Skin of body (tissue), 2 donors: ENCODE data around the gene CYB5A. TPM values are rescaled to one million over a fixed set of nuclear protein-coding genes. Genes with fewer than 3 reads are reported as not detected.
"Not testable (repeated sequence)": the region's sequence is repeated elsewhere in the genome, so short reads cannot be mapped to it uniquely, and the experiment has no call there.

Source experiments
- DNase-seq: peaks from one replicate; lab custom pipeline; 2025; lab: John Stamatoyannopoulos, UW
- total RNA-seq: library from RNA; depleted of rRNA; stranded (reverse); fragments of >200 nt; gene quantifications from one replicate; pipeline ENCODE4 v1.2.3, GENCODE V29; 2014

Gene CYB5A
- total RNA-seq, 1 donor from 2014 or later: 82.0 TPM

DNA sequence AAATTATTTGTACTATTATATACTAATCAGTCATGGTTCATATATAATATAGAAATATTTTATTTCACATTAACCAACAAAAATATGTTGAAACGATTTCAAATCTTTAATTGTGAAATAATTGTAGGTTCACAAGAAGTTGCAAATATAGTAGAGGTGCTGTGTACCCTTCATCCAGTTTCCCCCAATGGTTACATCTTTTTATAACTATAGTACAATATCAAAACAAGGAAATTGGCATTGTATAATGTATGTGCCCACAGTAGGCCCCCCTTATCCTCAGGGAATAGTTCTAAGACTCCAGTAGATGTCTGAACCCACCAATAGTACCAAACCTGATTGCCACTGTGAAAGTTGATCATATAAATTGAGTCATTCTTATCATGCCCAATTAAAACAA, 7.4 kb upstream of the CYB5A start:
- DNase-seq: no peak

DNA sequence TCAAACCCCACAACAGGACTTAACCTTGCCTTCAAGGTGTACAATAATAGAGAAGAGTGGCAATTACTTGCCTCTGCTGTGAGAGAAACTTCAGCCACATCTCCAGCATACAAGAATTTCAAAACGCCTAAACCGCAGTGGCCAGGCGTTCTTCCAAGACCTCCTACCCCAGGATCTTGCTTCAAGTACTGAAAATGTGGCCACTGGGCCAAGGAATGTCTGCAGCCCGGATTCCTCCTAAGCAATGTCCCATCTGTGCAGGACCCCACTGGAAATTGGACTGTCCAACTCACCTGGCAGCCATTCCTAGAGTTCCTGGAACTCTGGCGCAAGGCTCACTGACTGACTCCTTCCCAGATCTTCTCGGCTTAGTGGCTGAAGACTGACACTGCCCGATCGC, 2.8 kb upstream of the CYB5A start:
- DNase-seq: no peak

DNA sequence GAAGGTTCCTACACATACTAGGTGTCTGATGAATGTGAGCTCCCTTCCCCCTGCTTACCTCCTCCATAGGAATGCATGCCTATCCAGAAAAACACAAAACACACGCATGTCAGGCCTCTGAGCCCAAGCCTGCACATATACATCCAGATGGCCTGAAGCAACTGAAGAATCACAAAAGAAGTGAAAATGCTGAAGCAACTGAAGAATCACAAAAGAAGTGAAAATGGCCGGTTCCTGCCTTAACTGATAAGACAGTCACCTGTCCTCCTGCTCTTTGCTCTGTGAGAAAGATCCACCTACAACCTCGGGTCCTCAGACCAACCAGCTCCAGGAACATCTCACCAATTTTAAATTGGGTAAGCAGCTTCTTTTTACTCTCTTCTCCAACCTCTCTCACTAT, 1.2 kb upstream of the CYB5A start:
- not testable (repeated sequence) for DNase-seq

- no peak for DNase-seq
Measured at GRCh38 chr18:74292541-74292858, 737 bp upstream of the CYB5A start.

GRCh38 chr18:74291472-74291770, 342 bp downstream of the CYB5A start:
- DNase-seq: no peak

GRCh38 chr18:74290794-74291471, 830 bp downstream of the CYB5A start:
- DNase-seq: no peak

DNA sequence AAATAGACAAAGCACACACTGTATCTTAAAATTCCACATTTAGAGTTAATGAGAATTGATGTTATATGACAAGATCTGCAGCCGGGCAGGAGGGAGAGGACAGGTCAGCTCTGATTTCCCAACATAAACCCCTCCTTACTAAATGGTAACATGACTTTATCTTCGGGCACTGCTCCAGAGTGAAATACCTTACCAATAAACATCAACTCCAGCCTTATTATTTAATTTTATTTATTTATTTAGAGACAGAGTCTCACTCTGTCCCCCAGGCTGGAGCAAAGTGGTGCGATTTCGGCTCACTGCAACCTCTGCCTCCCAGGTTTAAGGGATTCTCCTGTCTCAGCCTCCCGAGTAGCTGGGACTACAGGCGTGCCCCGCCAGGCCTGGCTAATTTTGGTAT, 1.7 kb downstream of the CYB5A start:
- DNase-seq: no peak

DNA sequence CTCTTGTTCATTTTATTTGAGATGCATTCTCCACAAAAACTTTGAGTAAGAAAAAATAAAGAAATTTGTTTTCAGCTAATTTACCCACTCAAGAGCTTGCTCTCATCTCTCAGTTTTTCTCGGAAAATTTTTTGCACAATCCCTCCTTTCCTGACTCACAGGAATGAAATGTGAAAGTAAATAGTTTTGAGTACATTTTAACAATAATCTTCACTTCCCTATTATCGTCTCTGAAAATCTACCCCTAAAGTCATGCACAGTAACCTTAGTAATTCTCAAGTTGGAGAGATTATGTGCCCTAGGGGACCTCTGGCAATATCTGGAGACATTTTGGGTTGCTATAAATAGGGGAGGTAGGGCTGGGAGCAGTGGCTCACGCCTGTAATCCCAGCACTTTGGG, 2.6 kb downstream of the CYB5A start:
- no peak for DNase-seq

- no peak for DNase-seq
Measured at GRCh38 chr18:74288730-74289129, 3.0 kb downstream of the CYB5A start.

GRCh38 chr18:74288041-74288440, 3.7 kb downstream of the CYB5A start:
- DNase-seq: no peak

DNA sequence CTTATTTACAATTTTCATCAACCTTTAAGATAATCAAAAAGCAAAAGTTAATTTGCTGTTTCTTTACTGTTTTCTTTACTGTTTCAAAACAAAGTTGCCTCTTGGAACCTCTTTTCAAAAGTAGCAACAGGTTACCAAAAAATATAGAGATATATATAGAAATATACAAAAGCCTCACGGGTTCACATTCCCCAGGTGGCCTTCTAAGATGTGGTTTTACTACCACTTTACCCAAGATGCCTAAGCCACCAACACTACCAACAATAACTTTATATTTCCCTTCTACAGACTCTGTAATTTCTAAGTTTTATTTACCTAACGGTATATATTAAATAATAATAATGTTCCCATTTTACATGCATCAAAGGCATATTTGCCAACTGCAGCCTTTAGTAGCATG, 4.9 kb downstream of the CYB5A start:
- no peak for DNase-seq

DNA sequence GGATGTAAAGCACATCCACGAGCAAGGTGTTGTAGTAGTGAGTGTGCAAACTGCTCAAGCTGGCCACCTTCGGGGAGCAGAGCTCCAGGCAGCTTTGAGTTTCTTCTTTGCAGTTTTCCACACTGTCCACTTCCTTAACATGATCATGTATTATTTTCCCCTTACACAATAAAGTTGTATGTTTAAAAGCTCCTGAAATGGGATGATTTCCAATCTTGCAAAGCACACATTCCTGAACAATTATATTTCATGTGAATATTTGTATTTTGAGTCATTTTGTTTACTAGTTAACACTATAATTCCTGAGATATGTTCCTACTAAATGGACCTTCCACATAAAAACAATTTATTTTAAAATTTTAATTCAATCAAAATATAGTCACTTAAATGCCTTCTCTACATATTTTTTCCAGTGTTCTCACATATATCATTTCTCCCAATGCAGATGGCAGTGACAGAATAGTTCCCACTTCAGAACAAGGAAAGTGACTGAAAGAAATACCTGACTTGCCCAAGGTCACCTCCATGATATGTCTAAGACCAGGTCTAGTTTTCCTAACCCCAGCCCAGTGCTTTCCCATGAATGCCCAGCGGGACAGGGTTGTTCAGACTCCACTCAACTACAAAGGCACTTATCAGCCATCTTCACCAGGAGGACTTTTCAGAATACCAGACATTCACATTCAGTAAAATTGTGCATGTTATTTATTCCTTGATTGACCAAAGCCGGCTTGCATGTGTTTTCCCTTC, 5.5 kb downstream of the CYB5A start:
- DNase-seq: no peak

DNA sequence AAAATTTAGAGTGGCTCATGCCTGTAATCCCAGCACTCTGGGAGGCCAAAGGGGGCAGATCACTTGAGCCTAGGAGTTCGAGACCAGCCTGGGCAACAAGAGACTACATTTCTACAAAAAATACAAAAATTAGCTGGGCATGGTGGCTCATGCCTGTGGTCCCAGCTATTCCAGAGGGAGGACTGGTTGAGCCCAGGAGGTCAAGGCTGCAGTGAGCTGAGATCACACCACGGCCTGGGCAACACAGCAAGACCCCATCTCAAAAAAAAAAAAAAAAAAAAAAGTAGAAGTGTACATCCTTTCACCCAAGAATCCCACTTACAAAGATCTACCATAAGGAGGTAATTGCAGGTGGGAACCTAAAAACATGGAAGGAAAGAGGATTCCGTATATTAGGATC, 6.2 kb downstream of the CYB5A start:
- DNase-seq: not testable (repeated sequence)

DNA sequence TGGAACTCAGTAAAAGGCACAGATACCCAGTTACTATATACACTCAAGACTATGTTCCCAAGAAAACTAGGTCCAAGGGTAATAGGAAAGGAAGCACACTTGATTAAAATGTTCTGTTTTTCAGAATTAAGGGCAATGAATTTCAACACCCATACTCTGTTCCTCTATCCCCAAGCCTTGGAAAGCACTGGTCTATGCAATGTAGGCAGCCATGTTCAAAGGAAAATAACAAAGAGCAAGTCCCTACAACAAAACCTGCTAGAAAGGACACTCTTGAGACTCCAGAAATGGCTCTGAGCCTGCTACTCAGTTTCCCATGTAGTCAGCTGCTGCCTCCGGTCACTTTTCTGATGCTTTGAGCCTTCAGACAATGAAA, 6.8 kb downstream of the CYB5A start:
- no peak for DNase-seq

DNA sequence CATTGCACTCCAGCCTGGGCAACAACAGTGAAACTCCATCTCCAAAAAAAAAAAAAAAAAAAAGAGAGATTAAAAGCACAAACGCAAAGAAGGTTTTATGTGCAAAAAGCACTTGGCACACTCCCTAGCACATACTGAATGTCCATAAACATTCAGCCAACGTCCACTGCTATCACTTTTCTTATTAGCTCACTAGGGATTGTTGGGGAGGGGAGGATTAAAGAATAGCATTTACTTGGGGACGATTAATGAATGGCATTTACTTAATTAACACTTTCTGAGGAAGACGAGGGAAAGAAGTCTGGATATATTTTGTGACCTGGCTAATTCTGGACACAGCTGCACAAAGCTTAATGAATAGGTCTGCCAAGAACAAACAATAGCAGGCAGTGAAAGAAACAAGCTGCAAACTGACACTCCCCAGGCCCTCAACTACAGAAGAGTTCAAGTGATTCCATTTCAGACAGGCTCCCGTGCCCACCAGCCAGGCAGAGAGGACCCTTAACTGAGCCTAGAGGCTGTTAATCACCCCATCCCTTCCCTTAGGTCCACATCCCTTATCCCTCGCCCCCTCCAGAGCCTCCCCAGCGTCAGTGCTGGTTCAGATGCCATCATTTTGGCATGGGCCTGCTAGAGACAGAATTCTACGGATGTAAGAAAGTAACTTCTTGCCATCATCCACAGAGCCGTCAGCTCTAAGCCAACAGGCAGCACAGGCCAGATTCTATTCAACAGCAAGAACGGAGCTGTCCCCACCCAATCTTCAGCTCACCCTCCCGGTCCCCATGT, 7.4 kb downstream of the CYB5A start:
- peak; percentile 32 for DNase-seq

DNA sequence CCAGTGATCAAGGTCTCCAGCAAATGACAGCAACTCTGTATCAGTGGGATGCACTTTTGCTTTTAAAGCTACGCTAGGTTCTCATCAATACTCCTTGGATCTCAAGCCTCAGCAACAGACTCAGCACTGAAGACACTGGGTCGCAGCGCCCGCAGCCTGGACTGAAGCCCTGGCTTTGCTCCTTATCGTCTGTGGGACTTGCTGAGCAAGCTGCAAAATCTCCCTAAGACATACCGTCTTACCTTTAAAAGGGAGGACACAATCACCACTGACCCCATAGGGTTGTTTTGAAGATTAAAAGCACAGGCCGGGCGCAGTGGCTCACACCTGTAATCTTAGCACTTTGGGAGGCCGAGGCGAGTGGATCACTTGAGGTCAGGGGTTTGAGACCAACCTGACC, 8.1 kb downstream of the CYB5A start:
- DNase-seq: no peak

DNA sequence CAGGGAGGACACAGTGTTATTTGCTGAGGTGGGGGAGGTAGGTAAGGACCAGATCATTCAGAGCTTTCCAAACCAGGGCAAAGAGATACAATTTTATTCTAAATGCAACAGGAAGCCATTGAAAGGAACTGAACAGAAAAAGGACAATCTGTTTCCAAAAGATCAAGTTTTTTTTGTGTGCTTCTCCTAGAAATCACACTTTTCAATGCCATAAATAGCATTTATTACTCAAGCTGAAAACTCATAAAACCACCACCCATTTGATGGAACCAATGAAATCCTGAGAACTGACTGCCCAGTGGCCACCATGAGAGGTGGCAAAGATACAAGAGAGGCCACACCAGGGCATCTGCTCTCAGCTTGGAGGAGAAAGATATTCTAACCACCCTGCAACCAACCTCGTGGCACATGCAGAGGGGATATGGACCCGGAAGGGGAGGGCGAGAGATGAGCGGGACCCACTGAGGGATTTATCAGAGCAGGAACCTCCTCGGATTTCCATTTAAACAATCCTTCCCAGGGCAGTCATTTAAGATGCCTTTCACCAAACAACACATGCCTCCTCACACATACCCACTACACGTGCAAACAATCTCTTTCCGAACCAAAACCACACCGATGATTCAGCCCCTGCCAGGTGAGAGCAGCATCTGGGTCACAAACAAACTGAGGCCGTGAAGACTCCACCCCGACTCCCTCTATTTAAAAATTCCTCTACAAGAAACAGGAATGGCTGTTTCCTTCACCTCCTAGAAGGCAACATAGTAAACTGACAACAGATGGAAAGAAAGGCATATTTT, 8.8 kb downstream of the CYB5A start:
- no peak for DNase-seq

- no peak for DNase-seq
Measured at GRCh38 chr18:74281980-74282754, 9.6 kb downstream of the CYB5A start.

DNA sequence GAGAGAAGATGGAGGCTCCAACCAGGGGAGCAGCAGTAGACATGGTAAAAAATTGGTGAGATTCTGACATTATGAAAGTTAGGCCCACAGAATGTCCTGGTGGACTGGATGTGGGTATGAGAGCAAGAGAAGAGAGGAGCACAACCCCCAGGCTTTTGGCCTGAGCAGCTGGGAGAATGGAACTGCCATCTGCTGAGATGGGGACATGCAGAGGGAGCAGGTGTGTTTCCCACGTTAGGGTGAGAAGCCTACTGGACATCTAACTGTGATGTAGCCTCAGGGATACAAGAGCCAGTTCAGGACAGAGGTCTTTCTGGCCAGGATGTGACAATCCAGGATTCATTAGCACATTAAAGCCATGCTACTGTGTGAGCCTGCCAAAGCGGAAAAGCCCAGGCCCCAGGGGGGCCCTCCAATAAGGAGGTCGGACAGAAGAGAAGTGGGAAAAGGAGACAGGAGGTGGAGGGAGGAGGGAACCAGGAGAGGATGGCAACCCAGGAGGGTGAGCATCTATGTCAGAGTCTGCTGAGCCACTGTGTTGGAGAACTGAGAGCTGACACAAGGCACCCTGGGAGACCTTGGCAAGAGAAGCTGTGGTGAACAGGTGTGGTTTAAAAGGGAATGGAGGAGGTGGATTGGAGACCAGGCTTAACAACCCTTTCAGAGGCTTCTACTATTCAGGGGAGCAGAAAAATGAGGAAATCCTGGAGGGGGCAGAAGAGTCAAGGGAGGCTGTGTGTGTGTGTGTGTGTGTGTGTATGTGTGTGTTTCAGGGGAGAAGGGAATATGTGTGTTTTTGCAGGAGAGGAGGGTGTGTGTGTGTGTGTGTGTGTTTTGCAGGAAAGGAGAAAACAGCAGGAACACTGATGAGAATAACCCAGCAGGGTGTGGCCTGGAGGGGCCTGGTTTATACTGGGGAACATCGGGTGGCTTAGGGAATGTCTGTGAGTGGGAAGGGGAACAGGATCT, 10.5 kb downstream of the CYB5A start:
- no peak for DNase-seq

DNA sequence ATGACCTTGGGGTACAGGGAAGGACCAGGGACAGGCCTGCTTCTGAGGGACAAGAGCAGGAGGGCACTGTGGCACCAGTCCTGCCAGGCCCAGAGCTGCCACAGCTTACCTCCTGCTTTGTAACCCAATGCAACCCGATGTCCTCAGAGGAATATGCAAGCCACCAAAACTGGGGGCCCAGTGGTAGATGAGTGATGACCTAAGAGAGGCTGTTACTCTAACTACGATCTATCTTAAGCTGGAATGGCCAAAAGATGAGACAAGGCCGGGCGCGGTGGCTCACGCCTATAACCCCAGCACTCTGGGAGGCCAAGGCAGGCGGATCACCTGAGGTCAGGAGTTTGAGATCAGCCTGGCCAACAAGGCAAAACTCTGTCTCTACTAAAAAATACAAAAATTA, 12.8 kb downstream of the CYB5A start:
- no peak for DNase-seq
